Measurements from ENCODE around the gene HLCS.
"Not testable (repeated sequence)": the region's sequence is repeated elsewhere in the genome, so short reads cannot be mapped to it uniquely, and the experiment has no call there.

GRCh38 chr21:36989199-36989698 is 22.8 kb upstream of the HLCS start:
- not testable (repeated sequence) for TF ChIP-seq CTCF, EZH2phosphoT487 (IDR thresholded peaks at IDR 0.05)
